CD1c-positive myeloid dendritic cell (primary cell): ENCODE results near the gene MAMDC4.

ENCODE experiments used
- DNase-seq: peaks from one replicate; pipeline ENCODE4 v3.0.0-alpha.2; 2016; ENCODE audit errors: extremely low spot score

MAMDC4 gene

DNA sequence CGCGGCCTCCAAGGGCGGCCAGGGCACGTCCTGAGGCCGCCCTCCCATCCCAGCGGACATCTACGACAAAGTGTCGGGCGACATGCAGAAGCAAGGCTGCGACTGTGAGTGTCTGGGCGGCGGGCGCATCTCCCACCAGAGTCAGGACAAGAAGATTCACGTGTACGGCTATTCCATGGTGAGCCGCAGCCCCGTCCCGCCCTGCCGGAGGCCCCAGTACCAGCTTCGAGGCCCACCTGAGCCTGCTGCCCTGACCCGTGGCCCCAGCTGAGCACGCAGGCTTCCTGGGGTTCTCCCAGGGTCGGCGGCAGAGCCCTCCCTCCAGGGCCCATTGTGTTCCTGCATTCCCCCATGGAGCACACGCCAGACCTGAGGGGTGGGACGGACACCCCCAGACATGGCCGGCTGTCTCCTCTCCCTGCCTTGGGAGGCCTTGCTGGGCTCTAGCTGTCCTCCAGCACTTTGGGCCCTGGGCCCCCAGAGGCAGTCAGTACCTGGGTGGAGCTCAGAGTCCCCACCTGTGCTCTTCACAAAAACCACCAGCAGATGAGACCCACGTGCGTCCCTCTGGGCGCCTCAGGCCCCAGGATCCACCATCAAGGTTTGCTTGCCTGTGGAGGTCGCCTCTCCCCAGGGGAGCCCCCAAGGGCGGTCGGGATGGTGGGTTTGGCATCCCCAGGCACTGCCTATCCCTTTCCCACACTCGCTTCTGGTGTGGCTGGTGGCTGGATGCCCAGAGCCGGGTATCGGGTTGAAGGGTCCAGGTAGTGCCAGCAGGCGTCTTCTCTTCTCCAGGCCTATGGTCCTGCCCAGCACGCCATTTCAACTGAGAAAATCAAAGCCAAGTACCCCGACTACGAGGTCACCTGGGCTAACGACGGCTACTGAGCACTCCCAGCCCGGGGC is 1.9 kb upstream of the MAMDC4 start:
- no peak for DNase-seq

DNA sequence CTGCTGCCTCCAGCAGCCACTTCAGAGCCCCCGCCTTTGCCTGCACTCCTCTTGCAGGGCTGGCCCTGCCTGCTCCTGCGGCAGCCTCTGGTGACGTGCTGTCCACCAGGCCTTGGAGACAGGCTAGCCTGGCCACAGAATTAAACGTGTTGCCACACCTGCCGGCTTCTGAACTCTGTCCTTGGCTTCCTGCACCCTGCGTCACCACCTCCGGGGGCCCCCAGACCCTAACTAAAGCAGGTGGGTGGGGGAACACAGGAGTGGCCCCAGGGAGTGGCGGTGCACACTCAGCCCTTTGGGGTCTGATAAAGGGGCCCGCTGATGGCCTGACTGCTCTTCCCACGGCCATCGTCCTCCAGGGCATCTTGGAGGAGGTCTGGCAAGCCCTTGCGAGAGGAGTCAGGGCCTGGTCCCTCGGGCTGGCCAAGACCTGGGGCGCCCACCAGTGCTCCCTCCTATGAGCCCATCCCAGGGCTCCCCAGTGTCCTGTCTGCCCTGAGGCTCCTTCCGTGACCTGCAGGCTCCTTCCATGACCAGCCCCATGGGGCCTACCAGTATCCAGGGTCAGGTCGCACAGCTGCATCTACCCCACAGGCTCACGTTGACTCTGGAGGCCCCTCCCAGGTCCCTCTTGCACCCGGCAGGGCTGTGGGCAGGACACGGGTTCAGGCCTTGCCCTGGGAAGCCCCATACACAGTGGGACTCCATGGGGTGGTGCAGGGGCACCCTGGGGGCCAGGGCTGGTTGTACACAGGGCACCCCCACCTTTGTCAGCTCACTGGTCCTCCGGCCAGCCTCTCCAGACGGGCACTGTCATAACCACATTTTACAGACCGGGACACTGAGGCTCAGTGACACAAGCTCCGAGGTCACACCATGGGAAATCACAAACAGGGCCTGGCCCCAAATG is 1.0 kb upstream of the MAMDC4 start:
- DNase-seq = no peak

DNA sequence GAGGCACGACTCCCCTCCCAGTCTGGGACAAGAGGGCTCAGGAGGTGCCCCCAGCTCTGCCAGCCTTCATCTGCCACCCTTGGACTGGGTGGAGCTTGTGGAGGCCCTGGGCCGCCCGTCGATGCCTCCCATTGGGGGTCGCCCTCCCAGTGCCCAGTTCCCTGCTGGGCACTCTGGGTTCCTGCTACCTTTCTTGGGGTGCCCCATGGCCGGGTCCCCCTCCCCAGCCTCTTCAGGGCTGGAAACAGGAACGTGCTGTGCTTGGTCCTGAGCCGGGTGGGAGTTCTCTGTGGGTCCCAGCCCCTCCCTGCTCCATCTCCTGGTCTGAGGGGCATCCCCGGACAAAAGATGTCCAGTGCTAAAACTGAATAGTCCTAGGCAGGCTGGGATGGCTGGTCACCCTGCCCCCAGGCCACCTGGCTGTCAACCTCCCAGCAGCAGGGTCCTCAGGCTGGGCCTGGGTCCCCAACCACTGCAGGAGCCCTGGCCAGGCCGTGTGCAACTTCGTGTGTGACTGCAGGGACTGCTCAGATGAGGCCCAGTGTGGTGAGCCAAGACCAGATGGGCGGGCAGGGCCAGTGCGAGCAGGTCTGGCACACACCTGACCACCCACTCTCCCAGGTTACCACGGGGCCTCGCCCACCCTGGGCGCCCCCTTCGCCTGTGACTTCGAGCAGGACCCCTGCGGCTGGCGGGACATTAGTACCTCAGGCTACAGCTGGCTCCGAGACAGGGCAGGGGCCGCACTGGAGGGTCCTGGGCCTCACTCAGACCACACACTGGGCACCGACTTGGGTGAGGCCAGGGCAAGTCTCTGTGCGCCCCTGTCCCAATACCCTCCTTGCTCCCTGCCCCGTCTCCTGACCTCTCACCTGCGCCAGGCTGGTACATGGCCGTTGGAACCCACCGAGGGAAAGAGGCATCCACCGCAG is 784 bp downstream of the MAMDC4 start:
- DNase-seq = no peak

DNA sequence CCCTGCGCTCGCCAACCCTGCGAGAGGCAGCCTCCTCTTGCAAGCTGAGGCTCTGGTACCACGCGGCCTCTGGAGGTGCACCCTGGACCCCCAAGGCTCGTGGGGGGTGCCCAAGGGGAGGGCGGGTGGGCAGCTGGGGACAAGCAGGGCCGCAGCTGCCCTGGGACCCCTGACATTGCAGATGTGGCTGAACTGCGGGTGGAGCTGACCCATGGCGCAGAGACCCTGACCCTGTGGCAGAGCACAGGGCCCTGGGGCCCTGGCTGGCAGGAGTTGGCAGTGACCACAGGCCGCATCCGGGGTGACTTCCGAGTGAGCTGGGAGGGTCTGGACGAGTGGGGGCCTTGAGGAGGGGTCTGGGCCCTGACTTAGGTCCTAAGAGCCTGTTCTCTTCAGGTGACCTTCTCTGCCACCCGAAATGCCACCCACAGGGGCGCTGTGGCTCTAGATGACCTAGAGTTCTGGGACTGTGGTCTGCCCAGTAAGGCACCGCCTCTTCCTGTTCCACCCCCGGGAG is 1.5 kb downstream of the MAMDC4 start:
- DNase-seq = no peak

DNA sequence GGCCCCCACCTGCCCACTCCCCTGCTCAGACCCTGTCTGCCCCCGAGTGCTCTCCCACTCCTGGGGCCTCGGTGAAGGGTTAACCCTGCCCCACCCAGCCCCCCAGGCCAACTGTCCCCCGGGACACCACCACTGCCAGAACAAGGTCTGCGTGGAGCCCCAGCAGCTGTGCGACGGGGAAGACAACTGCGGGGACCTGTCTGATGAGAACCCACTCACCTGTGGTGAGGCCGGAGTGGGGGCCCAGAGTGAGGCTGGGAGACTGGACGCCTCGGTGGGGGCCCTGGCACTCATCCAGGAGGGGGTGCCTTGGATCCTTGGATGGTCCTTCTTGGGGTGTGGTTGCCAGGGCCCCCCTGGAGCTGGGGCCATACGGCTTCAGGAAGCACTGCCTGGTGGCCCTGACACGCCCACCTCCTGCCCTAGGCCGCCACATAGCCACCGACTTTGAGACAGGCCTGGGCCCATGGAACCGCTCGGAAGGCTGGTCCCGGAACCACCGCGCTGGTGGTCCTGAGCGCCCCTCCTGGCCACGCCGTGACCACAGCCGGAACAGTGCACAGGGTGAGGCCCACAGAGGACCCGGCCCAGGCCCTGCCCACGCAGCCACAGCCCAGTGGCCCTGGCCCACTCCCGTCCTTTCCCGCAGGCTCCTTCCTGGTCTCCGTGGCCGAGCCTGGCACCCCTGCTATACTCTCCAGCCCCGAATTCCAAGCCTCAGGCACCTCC is 2.1 kb downstream of the MAMDC4 start:
- DNase-seq = no peak

DNA sequence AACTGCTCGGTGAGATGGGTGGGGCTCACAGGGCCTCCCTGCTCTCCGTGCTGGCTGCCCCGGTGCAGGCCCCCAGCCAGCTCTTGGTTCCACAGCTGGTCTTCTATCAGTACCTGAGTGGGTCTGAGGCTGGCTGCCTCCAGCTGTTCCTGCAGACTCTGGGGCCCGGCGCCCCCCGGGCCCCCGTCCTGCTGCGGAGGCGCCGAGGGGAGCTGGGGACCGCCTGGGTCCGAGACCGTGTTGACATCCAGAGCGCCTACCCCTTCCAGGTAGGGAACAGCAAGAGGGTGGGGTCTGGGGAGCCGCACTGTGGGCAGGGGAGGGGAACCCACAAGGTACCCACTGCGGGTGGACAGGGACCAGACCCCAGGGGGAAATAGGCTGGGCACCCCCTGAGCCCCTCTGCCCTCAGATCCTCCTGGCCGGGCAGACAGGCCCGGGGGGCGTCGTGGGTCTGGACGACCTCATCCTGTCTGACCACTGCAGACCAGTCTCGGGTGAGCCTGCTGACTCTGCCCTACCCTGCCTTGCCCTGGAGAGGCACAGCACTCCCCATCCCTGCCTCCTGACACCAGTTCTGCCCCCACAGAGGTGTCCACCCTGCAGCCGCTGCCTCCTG is 2.8 kb downstream of the MAMDC4 start:
- DNase-seq = no peak

DNA sequence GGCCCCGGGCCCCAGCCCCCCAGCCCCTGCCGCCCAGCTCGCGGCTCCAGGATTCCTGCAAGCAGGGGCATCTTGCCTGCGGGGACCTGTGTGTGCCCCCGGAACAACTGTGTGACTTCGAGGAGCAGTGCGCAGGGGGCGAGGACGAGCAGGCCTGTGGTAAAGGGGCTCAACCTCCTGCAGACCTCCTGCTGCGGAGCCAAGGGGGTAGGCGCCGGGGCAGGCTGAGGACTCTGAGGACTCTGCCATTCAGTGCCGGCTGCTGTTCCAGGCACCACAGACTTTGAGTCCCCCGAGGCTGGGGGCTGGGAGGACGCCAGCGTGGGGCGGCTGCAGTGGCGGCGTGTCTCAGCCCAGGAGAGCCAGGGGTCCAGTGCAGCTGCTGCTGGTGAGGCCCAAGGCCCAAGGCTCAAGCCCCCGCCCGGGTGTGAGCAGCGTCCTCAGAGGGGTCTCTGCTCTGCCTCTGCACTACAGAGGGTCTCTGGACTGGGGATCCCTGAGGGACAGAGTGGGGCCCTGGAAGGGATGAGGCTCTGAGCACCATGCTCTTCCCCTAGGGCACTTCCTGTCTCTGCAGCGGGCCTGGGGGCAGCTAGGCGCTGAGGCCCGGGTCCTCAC is 3.4 kb downstream of the MAMDC4 start:
- no peak for DNase-seq

DNA sequence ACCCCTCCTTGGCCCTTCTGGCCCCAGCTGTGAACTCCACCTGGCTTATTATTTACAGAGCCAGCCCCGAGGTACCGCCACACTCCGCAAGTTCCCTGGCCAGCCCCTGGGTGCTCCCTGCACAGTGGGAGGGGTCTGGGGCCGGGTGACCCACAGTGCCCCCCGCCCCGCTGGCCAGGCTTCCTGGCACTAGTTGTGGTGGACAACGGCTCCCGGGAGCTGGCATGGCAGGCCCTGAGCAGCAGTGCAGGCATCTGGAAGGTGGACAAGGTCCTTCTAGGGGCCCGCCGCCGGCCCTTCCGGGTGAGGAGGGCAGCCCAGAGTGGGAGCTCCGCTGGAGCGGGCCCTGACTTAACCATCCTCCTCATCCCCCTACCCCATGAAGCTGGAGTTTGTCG is 3.9 kb downstream of the MAMDC4 start:
- no peak for DNase-seq

DNA sequence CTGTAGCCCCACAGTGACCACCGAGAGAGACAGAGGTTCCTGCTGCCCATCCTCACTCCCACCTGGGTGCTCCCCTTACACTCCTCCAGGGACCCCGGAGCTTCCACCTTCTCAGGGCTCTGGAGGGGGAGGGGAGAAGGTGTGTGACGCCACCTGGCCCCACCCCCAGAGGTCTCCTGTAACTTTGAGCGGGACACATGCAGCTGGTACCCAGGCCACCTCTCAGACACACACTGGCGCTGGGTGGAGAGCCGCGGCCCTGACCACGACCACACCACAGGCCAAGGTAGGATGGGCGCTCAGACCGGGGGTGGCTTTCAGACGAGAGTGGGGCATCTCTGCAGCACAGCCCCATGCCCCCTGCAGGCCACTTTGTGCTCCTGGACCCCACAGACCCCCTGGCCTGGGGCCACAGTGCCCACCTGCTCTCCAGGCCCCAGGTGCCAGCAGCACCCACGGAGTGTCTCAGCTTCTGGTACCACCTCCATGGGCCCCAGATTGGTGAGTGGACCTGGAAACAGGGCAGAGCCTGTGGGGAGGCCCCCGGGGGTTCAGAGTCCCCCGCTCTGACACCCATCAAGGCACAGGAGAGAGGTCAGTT is 4.5 kb downstream of the MAMDC4 start:
- DNase-seq = no peak

DNA sequence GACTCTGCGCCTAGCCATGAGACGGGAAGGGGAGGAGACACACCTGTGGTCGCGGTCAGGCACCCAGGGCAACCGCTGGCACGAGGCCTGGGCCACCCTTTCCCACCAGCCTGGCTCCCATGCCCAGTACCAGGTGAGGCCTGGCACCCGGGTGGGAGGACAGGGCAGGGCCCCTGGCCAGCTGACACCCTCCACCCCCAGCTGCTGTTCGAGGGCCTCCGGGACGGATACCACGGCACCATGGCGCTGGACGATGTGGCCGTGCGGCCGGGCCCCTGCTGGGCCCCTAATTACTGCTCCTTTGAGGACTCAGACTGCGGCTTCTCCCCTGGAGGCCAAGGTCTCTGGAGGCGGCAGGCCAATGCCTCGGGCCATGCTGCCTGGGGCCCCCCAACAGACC is 5.0 kb downstream of the MAMDC4 start:
- DNase-seq = no peak

DNA sequence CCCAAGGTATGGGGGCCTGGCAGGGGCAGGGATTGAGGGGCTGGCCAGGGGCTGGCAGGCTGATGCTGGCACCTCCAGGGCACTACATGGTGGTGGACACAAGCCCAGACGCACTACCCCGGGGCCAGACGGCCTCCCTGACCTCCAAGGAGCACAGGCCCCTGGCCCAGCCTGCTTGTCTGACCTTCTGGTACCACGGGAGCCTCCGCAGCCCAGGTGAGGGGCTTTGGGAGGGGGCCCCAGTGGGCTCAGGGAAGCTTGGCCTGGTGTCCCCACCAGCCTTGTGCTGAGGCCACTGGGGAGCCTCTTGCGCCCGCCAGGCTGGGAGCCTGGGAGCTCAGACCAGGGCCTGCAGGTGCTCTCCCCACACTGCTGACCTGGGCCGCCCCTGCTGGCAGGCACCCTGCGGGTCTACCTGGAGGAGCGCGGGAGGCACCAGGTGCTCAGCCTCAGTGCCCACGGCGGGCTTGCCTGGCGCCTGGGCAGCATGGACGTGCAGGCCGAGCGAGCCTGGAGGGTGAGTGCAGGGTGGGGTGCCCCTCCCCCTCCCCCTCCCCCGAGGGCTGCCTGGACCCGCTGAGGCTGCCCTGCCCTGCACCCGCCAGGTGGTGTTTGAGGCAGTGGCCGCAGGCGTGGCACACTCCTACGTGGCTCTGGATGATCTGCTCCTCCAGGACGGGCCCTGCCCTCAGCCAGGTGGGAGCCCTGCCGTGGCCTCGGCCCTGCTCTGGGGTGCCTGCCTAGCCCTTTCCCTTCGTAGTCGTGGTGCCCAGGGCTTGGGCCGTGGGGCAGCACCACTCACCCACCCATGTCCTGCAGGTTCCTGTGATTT is 5.7 kb downstream of the MAMDC4 start:
- DNase-seq = no peak

DNA sequence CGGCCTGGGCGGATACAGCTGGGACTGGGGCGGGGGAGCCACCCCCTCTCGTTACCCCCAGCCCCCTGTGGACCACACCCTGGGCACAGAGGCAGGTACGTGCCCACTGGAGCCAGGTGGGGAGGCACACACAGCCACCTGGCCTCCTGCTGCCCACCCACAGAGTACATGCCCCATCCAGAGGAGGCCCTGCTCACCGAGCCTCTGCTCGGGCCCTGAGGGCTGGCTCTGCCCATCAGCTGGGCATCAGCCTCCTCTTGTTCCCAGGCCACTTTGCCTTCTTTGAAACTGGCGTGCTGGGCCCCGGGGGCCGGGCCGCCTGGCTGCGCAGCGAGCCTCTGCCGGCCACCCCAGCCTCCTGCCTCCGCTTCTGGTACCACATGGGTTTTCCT is 6.3 kb downstream of the MAMDC4 start:
- no peak for DNase-seq

DNA sequence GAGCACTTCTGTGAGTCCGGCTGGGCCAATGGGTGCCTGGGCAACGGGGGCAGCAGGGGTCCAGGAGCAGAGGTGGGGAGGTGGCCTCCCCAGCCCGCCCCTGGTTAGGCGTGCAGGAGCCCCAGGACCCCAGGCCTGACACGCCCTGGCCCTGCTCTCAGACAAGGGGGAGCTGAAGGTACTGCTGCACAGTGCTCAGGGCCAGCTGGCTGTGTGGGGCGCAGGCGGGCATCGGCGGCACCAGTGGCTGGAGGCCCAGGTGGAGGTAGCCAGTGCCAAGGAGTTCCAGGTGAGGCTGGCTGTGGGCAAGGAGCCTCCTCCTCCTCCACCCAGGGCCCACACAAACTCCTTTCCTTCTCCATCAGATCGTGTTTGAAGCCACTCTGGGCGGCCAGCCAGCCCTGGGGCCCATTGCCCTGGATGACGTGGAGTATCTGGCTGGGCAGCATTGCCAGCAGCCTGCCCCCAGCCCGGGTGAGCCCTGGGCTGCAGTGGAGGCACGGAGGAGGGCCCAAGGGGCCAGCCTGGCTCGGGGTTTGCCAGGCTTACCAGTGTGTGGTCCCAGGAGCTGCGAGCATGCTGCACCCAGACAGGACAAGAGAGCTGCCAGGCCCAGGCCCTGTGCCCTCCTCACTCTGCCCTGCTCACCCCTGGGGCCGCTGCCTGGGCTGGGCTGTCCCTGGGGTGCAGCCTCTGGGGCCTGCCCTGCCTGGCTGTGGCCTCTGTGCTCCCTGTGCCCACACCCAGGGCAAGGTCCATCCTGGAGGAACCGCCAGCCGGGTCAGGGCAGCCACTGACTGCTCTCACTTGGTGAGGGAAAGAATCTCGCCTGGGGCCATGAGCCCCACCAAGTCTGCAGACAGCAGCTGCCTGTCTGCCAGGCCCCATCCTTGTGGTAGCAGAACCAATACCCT is 7.0 kb downstream of the MAMDC4 start:
- DNase-seq = no peak

DNA sequence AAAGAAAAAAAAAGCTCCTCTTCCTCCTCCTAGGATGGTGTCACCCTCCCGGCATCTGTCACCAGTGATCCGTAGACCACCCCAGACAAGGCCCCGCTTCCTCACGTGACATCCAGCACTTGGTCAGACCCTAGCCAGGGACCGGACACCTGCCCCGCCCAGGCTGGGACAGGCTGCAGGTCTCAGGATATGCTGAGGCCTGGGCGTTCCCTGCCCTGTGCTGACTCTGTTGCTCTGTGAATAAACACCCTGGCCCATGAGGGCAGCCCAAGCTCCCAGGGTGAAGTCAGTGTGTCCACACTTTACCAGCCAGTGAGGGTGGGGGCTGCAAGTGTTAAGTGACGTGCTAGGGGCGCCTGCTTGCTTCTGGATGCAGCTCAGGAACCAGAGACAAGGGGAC is 8.4 kb downstream of the MAMDC4 start:
- DNase-seq = no peak

DNA sequence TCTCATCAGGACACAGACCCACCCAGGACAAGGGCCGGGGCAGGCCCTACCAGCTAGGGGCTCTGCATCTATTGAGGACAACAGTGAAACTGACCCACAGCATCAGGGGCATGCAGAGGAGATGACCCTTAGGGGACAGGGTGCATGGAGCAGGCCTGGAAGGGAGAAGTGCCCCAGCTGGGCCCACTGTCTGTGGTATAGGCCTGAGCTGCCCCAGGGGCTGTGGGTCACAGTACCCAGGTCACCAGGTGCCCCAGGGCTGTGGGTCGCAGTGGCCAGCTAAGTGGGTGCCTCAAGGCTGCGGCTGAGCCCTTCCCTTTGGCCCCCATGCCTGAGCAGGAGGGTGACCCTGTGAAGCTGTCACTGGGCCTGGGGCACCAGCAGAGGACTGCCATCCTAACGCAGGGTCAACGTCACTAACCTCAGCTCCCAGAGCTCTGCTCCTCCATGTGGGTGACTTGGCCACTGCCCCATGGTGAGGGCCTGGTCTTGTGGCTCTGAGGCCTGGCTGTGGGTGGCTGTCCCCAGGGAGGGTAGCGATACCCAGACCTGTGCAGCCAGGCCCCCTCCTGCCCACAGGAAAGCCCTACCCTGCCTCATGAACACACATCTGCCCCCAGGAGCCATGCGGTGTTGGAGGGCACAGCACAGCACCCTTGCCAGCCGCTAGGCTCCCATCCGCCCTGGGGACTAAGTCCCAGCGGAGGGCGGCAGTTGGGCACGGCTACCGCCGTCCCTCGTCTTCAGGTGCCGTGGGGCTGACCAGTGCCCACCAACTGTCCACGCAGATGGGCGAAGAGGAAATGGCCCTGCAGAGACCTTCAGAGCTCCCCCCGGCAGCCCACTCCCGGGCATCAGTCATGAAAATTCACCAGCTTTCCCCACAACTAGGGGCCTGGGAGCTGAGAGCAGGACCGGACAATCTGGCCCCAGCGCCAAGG is 9.1 kb downstream of the MAMDC4 start:
- DNase-seq = no peak

DNA sequence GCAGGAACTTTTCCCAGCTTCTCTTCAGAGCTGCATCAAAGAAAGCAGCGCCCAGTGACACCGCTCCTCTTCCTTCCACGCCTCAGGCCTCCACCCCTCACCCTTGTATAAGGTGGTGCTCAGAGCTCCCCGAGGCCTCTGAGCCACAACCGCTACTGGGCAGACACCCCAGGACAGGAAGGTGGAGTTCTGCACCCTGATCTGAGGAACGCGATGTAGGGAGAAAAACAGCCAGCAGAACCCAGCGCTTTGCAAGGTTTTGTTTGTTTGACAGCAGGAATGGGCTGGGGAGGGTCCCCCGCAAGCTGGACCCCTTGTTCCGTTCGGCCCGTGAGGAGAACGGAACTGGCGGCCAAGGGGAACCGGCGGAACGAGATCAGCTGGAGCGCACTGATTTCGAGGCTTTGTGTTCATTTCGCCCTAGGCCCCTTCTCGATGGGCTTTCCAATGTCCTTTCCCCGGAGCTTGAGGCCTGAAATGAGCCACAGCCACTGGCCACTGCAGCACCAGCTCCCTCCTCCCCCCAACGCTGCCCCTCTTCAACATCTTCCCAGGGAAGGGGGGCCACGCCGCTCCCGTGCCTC is 9.8 kb downstream of the MAMDC4 start:
- DNase-seq = no peak
